ENCODE measurements around the gene M1AP.

DNA sequence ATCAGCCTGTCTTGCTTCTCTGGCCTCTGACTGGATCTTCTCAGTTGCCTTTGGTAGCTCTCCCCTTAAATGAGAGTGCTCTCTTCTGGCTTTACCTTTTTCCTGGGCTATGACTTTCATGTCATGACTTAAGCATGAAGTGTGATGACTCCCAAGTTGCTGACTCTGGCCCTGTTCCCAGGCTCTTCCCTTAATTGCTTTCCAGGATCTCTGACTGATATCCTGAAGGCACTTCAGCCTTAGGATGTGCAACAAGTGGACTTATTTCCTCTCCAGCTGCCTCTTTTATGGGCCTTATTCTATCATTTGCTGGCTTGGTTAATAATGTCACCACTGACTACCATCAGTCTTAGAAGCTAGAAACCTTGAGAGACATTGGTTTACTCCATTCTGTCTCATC lies 23.3 kb upstream of the M1AP start:
- no peak for TF ChIP-seq EZH2phosphoT487 (IDR thresholded peaks at IDR 0.05; ENCODE audit: borderline replicate concordance, low read depth)
- TF ChIP-seq CTCF (IDR thresholded peaks at IDR 0.05), result no peak
- TF ChIP-seq POLR2AphosphoS5 (IDR thresholded peaks at IDR 0.05; ENCODE audit: low read depth, low read length), result no peak
- TF ChIP-seq USF2 (IDR thresholded peaks at IDR 0.05; ENCODE audit: borderline replicate concordance, low read depth, low read length), result no peak
- no peak for TF ChIP-seq GATA2 (CRISPR knock-in tag; IDR thresholded peaks at IDR 0.05)
- TF ChIP-seq, protein P1, sequence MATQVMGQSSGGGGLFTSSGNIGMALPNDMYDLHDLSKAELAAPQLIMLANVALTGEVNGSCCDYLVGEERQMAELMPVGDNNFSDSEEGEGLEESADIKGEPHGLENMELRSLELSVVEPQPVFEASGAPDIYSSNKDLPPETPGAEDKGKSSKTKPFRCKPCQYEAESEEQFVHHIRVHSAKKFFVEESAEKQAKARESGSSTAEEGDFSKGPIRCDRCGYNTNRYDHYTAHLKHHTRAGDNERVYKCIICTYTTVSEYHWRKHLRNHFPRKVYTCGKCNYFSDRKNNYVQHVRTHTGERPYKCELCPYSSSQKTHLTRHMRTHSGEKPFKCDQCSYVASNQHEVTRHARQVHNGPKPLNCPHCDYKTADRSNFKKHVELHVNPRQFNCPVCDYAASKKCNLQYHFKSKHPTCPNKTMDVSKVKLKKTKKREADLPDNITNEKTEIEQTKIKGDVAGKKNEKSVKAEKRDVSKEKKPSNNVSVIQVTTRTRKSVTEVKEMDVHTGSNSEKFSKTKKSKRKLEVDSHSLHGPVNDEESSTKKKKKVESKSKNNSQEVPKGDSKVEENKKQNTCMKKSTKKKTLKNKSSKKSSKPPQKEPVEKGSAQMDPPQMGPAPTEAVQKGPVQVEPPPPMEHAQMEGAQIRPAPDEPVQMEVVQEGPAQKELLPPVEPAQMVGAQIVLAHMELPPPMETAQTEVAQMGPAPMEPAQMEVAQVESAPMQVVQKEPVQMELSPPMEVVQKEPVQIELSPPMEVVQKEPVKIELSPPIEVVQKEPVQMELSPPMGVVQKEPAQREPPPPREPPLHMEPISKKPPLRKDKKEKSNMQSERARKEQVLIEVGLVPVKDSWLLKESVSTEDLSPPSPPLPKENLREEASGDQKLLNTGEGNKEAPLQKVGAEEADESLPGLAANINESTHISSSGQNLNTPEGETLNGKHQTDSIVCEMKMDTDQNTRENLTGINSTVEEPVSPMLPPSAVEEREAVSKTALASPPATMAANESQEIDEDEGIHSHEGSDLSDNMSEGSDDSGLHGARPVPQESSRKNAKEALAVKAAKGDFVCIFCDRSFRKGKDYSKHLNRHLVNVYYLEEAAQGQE (IDR thresholded peaks at IDR 0.05; ENCODE audit: low read depth, low read length), result no peak
- no peak for TF ChIP-seq MXI1 (IDR thresholded peaks at IDR 0.05; ENCODE audit: low read depth, low read length)
- no peak for TF ChIP-seq FOXM1 (IDR thresholded peaks at IDR 0.05; ENCODE audit: low read depth)
- TF ChIP-seq MAX (IDR thresholded peaks at IDR 0.05; ENCODE audit: low read depth), result no peak
- no peak for TF ChIP-seq RXRA (IDR thresholded peaks at IDR 0.05; ENCODE audit: borderline replicate concordance, low read depth)
- no peak for TF ChIP-seq EP300 (IDR thresholded peaks at IDR 0.05; ENCODE audit: borderline replicate concordance in 1 of 2, low read depth in 1 of 2, low read length in 1 of 2)

All from SK-N-SH (cell line).